ENCODE data around the gene CCT5.

Gene CCT5

GRCh38 chr5:10220248-10220647, 29.8 kb upstream of the CCT5 start:
- Histone ChIP-seq H3K4me1 (ENCODE audit: control insufficient read depth in 1 of 2, insufficient read depth in 2 of 2, low read length in 2 of 2) (no peaks in the 10 kb centered on the region), H3K9me3 (ENCODE audit: control insufficient read depth in 1 of 2, low read length in 2 of 2) (peaks cover 0 to 2% of the 10 kb centered on the region in 2 donors), H3K36me3 (ENCODE audit: control insufficient read depth in 1 of 2, insufficient read depth in 2 of 2, low read length in 2 of 2) (no peaks in the 10 kb centered on the region), H3K27me3 (ENCODE audit: control insufficient read depth in 1 of 2, insufficient read depth in 2 of 2, low read length in 2 of 2) (no peaks in the 10 kb centered on the region), H3K9ac (ENCODE audit: low read depth in 1 of 2, low read length in 2 of 2) (no peak overlapping the region), H3K4me3 (ENCODE audit: low read depth in 1 of 2, low read length in 2 of 2) (no peak overlapping the region), H3K27ac (ENCODE audit: low read depth, low read length) (no peak overlapping the region)

DNA sequence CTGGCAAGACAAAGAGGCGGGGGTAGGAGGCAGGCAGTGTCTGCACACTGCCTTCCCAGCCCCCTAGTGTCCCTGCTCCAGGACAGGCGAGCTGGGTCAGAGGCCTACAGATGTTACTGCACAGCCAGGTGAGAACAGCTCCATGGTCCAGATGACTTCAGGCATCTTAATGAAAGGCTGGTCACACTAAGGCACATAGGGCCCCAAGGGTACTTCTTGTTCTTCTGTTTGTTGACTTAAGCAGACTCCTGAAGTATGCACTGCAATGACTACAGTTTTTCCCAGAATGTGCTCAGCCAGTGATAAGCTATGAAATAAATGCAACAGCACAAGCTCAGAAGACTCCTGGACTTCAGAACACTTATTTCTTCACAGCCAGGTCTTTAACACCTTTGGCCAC, 27.8 kb upstream of the CCT5 start:
- no peaks in the 10 kb centered on the region for H3K27me3 ChIP-seq (ENCODE audit: control insufficient read depth in 1 of 2, insufficient read depth in 2 of 2, low read length in 2 of 2)
- no peaks in the 10 kb centered on the region for H3K4me1 ChIP-seq (ENCODE audit: control insufficient read depth in 1 of 2, insufficient read depth in 2 of 2, low read length in 2 of 2)
- no peak overlapping the region for H3K4me3 ChIP-seq (ENCODE audit: low read depth in 1 of 2, low read length in 2 of 2)
- peaks cover 0 to 2% of the 10 kb centered on the region in 2 donors for H3K9me3 ChIP-seq (ENCODE audit: control insufficient read depth in 1 of 2, low read length in 2 of 2)
- peaks cover 0 to 10% of the 10 kb centered on the region in 2 donors for H3K36me3 ChIP-seq (ENCODE audit: control insufficient read depth in 1 of 2, insufficient read depth in 2 of 2, low read length in 2 of 2)
- no peak overlapping the region for H3K9ac ChIP-seq (ENCODE audit: low read depth in 1 of 2, low read length in 2 of 2)
- H3K27ac ChIP-seq (ENCODE audit: low read depth, low read length) = no peak overlapping the region

- Histone ChIP-seq H3K9ac (ENCODE audit: low read depth in 1 of 2, low read length in 2 of 2) (no peak overlapping the region), H3K9me3 (ENCODE audit: control insufficient read depth in 1 of 2, low read length in 2 of 2) (peaks cover 0 to 2% of the 10 kb centered on the region in 2 donors), H3K27me3 (ENCODE audit: control insufficient read depth in 1 of 2, insufficient read depth in 2 of 2, low read length in 2 of 2) (no peaks in the 10 kb centered on the region), H3K27ac (ENCODE audit: low read depth, low read length) (no peak overlapping the region), H3K4me1 (ENCODE audit: control insufficient read depth in 1 of 2, insufficient read depth in 2 of 2, low read length in 2 of 2) (no peaks in the 10 kb centered on the region), H3K4me3 (ENCODE audit: low read depth in 1 of 2, low read length in 2 of 2) (no peak overlapping the region), H3K36me3 (ENCODE audit: control insufficient read depth in 1 of 2, insufficient read depth in 2 of 2, low read length in 2 of 2) (peaks cover 0 to 13% of the 10 kb centered on the region in 2 donors)
These were observed 22.7 kb upstream of the CCT5 start for GRCh38 chr5:10227379-10227778.

DNA sequence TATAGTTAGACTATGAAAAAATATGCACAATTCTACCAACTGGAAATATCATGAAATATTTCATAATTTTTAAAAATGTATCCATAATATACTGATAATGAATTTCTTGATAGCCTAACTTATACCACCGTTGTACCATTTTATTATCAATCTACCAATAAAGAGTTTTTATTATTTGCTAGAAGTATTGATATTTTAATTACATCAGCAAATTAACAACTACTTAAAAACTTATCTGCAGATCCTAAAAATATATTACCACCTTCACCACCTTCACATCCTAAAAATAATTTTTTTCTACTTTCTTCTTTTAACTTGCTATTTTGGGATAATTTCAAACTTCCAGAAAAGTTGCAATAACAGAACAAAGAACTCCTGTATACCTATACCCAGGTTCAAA, 21.8 kb upstream of the CCT5 start:
- Histone ChIP-seq H3K27ac (ENCODE audit: low read depth, low read length) (no peak overlapping the region), H3K9ac (ENCODE audit: low read depth in 1 of 2, low read length in 2 of 2) (no peak overlapping the region), H3K4me3 (ENCODE audit: low read depth in 1 of 2, low read length in 2 of 2) (no peak overlapping the region), H3K9me3 (ENCODE audit: control insufficient read depth in 1 of 2, low read length in 2 of 2) (peaks cover 0 to 2% of the 10 kb centered on the region in 2 donors), H3K36me3 (ENCODE audit: control insufficient read depth in 1 of 2, insufficient read depth in 2 of 2, low read length in 2 of 2) (peaks cover 5 to 14% of the 10 kb centered on the region in 2 donors), H3K4me1 (ENCODE audit: control insufficient read depth in 1 of 2, insufficient read depth in 2 of 2, low read length in 2 of 2) (no peaks in the 10 kb centered on the region), H3K27me3 (ENCODE audit: control insufficient read depth in 1 of 2, insufficient read depth in 2 of 2, low read length in 2 of 2) (no peaks in the 10 kb centered on the region)

DNA sequence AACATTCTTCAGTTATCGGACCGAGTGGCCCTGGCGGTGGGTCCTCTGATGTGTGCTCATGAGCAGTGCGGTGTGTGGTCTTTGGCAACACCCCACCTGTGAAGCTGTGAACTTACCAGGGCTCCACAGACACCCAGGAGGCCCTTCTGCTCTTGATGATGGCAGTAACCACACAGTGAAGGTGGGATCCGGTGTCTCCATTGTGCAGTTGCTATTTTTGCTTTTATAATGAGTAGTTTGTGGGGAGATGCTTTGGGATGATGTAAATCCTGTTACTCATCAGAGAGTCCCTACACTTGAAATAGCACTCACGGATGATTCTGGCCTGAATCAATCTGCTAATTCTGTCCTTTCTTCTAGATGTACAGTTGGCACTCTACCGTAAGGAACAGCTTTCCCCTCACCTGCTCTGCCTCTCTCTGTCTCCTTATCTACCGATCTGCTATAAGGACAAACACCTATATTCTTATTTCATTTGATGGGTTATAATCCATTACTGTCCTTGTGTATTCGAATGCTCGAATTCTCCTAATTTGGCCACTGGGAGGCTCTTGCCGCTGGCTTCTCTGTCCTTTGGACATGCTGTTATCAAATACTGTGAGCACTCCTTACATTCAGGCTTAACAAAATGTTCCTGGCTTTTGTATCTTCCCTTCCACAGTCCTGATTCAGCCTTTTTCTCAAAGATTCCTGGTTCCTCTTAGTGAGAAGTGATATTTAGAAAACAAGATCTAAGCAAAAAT, 20.6 kb upstream of the CCT5 start:
- Histone ChIP-seq H3K9me3 (ENCODE audit: control insufficient read depth in 1 of 2, low read length in 2 of 2) (no peaks in the 10 kb centered on the region), H3K4me3 (ENCODE audit: low read depth in 1 of 2, low read length in 2 of 2) (no peak overlapping the region), H3K27me3 (ENCODE audit: control insufficient read depth in 1 of 2, insufficient read depth in 2 of 2, low read length in 2 of 2) (no peaks in the 10 kb centered on the region), H3K9ac (ENCODE audit: low read depth in 1 of 2, low read length in 2 of 2) (no peak overlapping the region), H3K4me1 (ENCODE audit: control insufficient read depth in 1 of 2, insufficient read depth in 2 of 2, low read length in 2 of 2) (no peaks in the 10 kb centered on the region), H3K36me3 (ENCODE audit: control insufficient read depth in 1 of 2, insufficient read depth in 2 of 2, low read length in 2 of 2) (peaks cover 5 to 14% of the 10 kb centered on the region in 2 donors), H3K27ac (ENCODE audit: low read depth, low read length) (no peak overlapping the region)

DNA sequence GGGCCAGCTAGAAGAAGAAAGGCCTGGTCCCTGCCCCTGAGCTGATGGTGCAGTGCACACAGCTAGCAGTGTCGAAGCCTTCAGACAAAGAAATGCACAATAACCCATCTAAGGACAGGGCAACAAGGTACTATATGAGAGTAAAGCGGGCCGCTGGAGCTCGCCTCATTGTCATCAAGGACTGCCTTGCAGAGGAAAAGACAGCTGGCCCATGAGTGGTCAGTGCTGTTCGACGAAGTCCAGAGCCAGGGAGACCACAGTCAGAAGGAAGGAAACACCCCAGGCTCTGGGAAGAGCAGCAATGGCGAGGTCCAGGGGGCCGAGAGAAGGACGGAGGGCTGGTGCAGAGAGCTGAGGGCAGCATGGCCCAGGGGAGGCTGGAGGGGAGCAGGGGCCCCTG, 17.7 kb upstream of the CCT5 start:
- H3K4me3 ChIP-seq (ENCODE audit: low read depth in 1 of 2, low read length in 2 of 2) = no peak overlapping the region

GRCh38 chr5:10233011-10233410, 17.1 kb upstream of the CCT5 start:
- peaks cover 11 to 13% of the 10 kb centered on the region in 2 donors for H3K36me3 ChIP-seq (ENCODE audit: control insufficient read depth in 1 of 2, insufficient read depth in 2 of 2, low read length in 2 of 2)
- no peak overlapping the region for H3K4me3 ChIP-seq (ENCODE audit: low read depth in 1 of 2, low read length in 2 of 2)
- no peaks in the 10 kb centered on the region for H3K27me3 ChIP-seq (ENCODE audit: control insufficient read depth in 1 of 2, insufficient read depth in 2 of 2, low read length in 2 of 2)
- no peak overlapping the region for H3K27ac ChIP-seq (ENCODE audit: low read depth, low read length)
- H3K9ac ChIP-seq (ENCODE audit: low read depth in 1 of 2, low read length in 2 of 2) = no peak overlapping the region
- no peaks in the 10 kb centered on the region for H3K9me3 ChIP-seq (ENCODE audit: control insufficient read depth in 1 of 2, low read length in 2 of 2)
- no peaks in the 10 kb centered on the region for H3K4me1 ChIP-seq (ENCODE audit: control insufficient read depth in 1 of 2, insufficient read depth in 2 of 2, low read length in 2 of 2)

More for the DNA sequence above, 17.7 kb upstream of the CCT5 start:
- no peaks in the 10 kb centered on the region for H3K27me3 ChIP-seq (ENCODE audit: control insufficient read depth in 1 of 2, insufficient read depth in 2 of 2, low read length in 2 of 2)
- H3K9me3 ChIP-seq (ENCODE audit: control insufficient read depth in 1 of 2, low read length in 2 of 2) = no peaks in the 10 kb centered on the region
- H3K9ac ChIP-seq (ENCODE audit: low read depth in 1 of 2, low read length in 2 of 2) = no peak overlapping the region
- peaks cover 11 to 13% of the 10 kb centered on the region in 2 donors for H3K36me3 ChIP-seq (ENCODE audit: control insufficient read depth in 1 of 2, insufficient read depth in 2 of 2, low read length in 2 of 2)
- no peaks in the 10 kb centered on the region for H3K4me1 ChIP-seq (ENCODE audit: control insufficient read depth in 1 of 2, insufficient read depth in 2 of 2, low read length in 2 of 2)
- H3K27ac ChIP-seq (ENCODE audit: low read depth, low read length) = no peak overlapping the region

DNA sequence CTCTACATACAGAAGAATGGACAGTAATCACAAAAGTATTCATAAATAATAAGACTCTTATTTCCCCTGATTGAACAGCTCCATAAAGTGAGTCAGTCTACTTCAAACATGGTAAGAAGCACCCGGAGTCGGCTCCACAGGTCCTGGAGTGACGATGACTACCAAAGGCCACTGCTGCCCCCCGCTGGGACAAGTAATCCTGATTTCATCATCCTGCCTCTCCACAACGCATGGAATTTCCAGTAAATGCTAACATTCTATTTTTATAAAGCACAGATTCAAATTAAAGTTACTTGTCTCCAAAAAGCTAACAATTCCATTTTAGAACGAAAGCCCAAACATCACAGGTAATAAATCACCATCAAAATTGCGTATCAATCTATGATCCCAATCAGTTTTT, 16.6 kb upstream of the CCT5 start:
- H3K9me3 ChIP-seq (ENCODE audit: control insufficient read depth in 1 of 2, low read length in 2 of 2) = no peaks in the 10 kb centered on the region
- H3K27ac ChIP-seq (ENCODE audit: low read depth, low read length) = no peak overlapping the region
- H3K4me3 ChIP-seq (ENCODE audit: low read depth in 1 of 2, low read length in 2 of 2) = no peak overlapping the region
- no peaks in the 10 kb centered on the region for H3K27me3 ChIP-seq (ENCODE audit: control insufficient read depth in 1 of 2, insufficient read depth in 2 of 2, low read length in 2 of 2)
- peaks cover 11 to 16% of the 10 kb centered on the region in 2 donors for H3K36me3 ChIP-seq (ENCODE audit: control insufficient read depth in 1 of 2, insufficient read depth in 2 of 2, low read length in 2 of 2)
- no peak overlapping the region for H3K9ac ChIP-seq (ENCODE audit: low read depth in 1 of 2, low read length in 2 of 2)
- no peaks in the 10 kb centered on the region for H3K4me1 ChIP-seq (ENCODE audit: control insufficient read depth in 1 of 2, insufficient read depth in 2 of 2, low read length in 2 of 2)

DNA sequence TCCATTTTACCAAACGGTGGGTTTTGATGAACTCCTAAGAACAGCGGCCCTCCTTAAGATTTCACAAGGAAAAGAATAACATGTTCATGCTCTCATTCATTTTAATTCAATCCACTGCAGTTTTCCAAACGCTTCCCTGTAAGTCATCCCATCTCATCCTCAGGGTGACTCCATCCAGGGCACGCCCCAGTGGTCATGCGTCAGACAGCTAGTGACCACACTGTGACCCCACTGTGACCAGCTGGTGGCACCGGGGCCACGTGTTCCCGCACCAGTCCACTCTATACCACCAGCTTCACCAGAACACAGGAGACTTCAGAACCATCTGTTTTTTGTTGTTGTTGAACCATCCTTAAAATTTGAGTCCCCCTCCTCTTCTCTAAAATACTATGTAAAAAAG, 14.7 kb upstream of the CCT5 start:
- no peak overlapping the region for H3K27ac ChIP-seq (ENCODE audit: low read depth, low read length)
- peaks cover 11 to 19% of the 10 kb centered on the region in 2 donors for H3K36me3 ChIP-seq (ENCODE audit: control insufficient read depth in 1 of 2, insufficient read depth in 2 of 2, low read length in 2 of 2)

GRCh38 chr5:10243660-10244240, 6.3 kb upstream of the CCT5 start:
- no peak overlapping the region for H3K4me3 ChIP-seq (ENCODE audit: low read depth in 1 of 2, low read length in 2 of 2)
- H3K4me1 ChIP-seq (ENCODE audit: control insufficient read depth in 1 of 2, insufficient read depth in 2 of 2, low read length in 2 of 2) = peaks cover 2 to 6% of the 10 kb centered on the region in 2 donors
- H3K9me3 ChIP-seq (ENCODE audit: control insufficient read depth in 1 of 2, low read length in 2 of 2) = no peaks in the 10 kb centered on the region

More for the DNA sequence above, 14.7 kb upstream of the CCT5 start:
- no peak overlapping the region for H3K9ac ChIP-seq (ENCODE audit: low read depth in 1 of 2, low read length in 2 of 2)
- H3K9me3 ChIP-seq (ENCODE audit: control insufficient read depth in 1 of 2, low read length in 2 of 2) = no peaks in the 10 kb centered on the region
- H3K27me3 ChIP-seq (ENCODE audit: control insufficient read depth in 1 of 2, insufficient read depth in 2 of 2, low read length in 2 of 2) = no peaks in the 10 kb centered on the region
- H3K4me3 ChIP-seq (ENCODE audit: low read depth in 1 of 2, low read length in 2 of 2) = no peak overlapping the region
- H3K4me1 ChIP-seq (ENCODE audit: control insufficient read depth in 1 of 2, insufficient read depth in 2 of 2, low read length in 2 of 2) = no peaks in the 10 kb centered on the region

More at GRCh38 chr5:10243660-10244240, 6.3 kb upstream of the CCT5 start:
- no peaks in the 10 kb centered on the region for H3K27me3 ChIP-seq (ENCODE audit: control insufficient read depth in 1 of 2, insufficient read depth in 2 of 2, low read length in 2 of 2)
- peaks cover 0 to under 1% of the 10 kb centered on the region in 2 donors for H3K36me3 ChIP-seq (ENCODE audit: control insufficient read depth in 1 of 2, insufficient read depth in 2 of 2, low read length in 2 of 2)
- H3K9ac ChIP-seq (ENCODE audit: low read depth in 1 of 2, low read length in 2 of 2) = no peak overlapping the region
- no peak overlapping the region for H3K27ac ChIP-seq (ENCODE audit: low read depth, low read length)

All from duodenal mucosa (tissue), 2 donors.